Smooth muscle cell (in vitro differentiated cells): Measurements from ENCODE around the gene NR2C2. TPM values are rescaled to one million over a fixed set of nuclear protein-coding genes. Genes with fewer than 3 reads are reported as not detected.
A peak's percentile ranks its signal among the peaks of the same experiment; 100 is the strongest.

Source experiments
- DNase-seq: peaks from one replicate; lab custom pipeline; 2025; ENCODE audit not compliant: unreplicated experiment; lab: John Stamatoyannopoulos, UW
- H2AFZ ChIP-seq: fragments of 200-600 bp; sonication (generic); 2 replicates; pipeline ENCODE4 v1.6.0; 2016; ENCODE audit warnings: antibody characterized with exemption, low read depth, mild to moderate bottlenecking
- H3F3A ChIP-seq: fragments of 200-600 bp; sonication (generic); 2 replicates; pipeline ENCODE4 v1.6.0; 2017; ENCODE audit warnings: antibody characterized with exemption, low read depth
- H3K27ac ChIP-seq: fragments of 200-600 bp; sonication (generic); 2 replicates; pipeline ENCODE4 v1.5.1; 2016; ENCODE audit warnings: low read depth, mild to moderate bottlenecking
- H3K27me3 ChIP-seq: fragments of 200-600 bp; sonication (generic); 2 replicates; pipeline ENCODE4 v1.6.1; 2016; ENCODE audit warnings: low read depth, mild to moderate bottlenecking
- H3K36me3 ChIP-seq: fragments of 200-600 bp; sonication (generic); 2 replicates; pipeline ENCODE4 v1.5.1; 2016; ENCODE audit warnings: low read depth
- H3K4me1 ChIP-seq: fragments of 200-600 bp; sonication (generic); 2 replicates; pipeline ENCODE4 v1.5.1; 2016; ENCODE audit warnings: low read depth
- H3K4me2 ChIP-seq: fragments of 200-600 bp; sonication (generic); 2 replicates; pipeline ENCODE4 v1.6.0; 2016; ENCODE audit warnings: mild to moderate bottlenecking
- H3K4me3 ChIP-seq: fragments of 200-600 bp; sonication (generic); 2 replicates; pipeline ENCODE4 v1.5.1; 2016; ENCODE audit warnings: mild to moderate bottlenecking
- H3K79me2 ChIP-seq: fragments of 200-600 bp; sonication (generic); 2 replicates; pipeline ENCODE4 v1.6.0; 2016; ENCODE audit warnings: low read depth, mild to moderate bottlenecking
- H3K9ac ChIP-seq: fragments of 200-600 bp; sonication (generic); 2 replicates; pipeline ENCODE4 v1.6.0; 2016; ENCODE audit warnings: low read depth
- H3K9me3 ChIP-seq: fragments of 200-600 bp; sonication (generic); replicated peaks from 2 replicates; pipeline ENCODE4 v1.5.1; 2016; ENCODE audit warnings: low read depth
- H4K20me1 ChIP-seq: fragments of 200-600 bp; sonication (generic); 2 replicates; pipeline ENCODE4 v1.6.0; 2016; ENCODE audit warnings: low read depth
- CTCF ChIP-seq: fragments of 200-600 bp; sonication (generic); IDR thresholded peaks from 2 replicates; pipeline ENCODE4 v1.5.1; 2017; ENCODE audit warnings: borderline replicate concordance, mild to moderate bottlenecking, antibody characterized with exemption; ENCODE audit not compliant: insufficient read depth, poor library complexity, severe bottlenecking
- WGBS: methylation state at CpG from one replicate; pipeline ENCODE4 v1.1.7; 2016; ENCODE audit warnings: low lambda C conversion rate; 5-methylcytosine and 5-hydroxymethylcytosine counted together
- polyA plus RNA-seq: library from polyadenylated mRNA; unstranded; fragments of >200 nt; fragmentation: Nextera tagmentation; extraction: Ambion mirVana; gene quantifications from 2 replicates; pipeline ENCODE4 v1.2.1, GENCODE V29; 2016
- total RNA-seq: library from RNA; depleted of rRNA; stranded (reverse); fragments of >200 nt; gene quantifications from 2 replicates; pipeline ENCODE4 v1.2.3, GENCODE V29; 2014

The NR2C2 gene
- 28.5 and 28.7 TPM in 2 replicates for total RNA-seq
- polyA plus RNA-seq: 11.6 and 11.7 TPM in 2 replicates

DNA sequence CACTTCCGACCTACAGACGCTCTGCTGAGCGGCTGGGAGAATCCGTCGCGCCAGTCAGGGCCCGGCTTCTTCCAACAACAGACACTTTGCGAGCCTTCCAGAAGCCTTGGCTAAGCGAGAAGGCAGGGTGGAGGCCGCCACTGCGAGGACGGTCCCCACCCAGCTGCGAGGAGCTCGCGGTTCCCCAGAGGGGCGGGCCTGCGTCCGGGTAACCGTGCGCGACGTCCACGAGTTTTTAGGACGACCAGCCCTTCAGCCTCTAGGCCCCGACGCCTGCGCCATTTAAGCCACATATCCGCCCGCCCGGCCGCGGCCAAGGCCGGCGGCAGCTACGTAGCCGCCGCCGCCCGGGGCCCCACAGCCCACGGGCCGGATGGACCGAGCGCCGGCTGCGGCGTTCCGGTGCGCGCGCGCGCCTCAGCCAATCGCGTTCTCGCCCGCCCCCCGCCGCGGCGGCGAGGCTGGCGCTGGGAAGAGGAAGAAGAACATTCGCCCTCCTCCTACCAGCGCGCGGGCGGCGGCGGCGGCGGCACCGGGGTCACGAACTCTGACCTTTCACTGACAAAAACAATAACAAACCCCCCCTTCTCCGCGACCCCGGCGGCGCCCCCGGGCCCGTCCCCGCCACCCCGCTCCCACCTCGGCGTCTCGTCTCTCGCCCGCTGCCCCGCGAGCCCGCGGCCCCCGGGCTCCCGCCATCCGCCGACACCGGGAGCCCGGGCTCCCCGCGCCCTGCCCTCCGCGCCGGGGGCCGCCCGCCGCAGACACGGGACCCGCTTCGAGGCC, at the start of gene NR2C2:
Gene NR2C2, plus strand, starts transcription at position 484 of the 786 bp plus-strand sequence. CDS start 56,332 bp downstream, outside the sequence.
- Histone ChIP-seq H3K4me1 (peaks cover 23% of the 10 kb centered on the region), H3K27me3 (no peaks in the 10 kb centered on the region), H3K36me3 (no peaks in the 10 kb centered on the region), H4K20me1 (peaks cover 57% of the 10 kb centered on the region), H3K9ac (peak within 1 kb of the TSS; percentile 95), H3K79me2 (peaks cover 77% of the 10 kb centered on the region), H3F3A (peaks cover 6% of the 10 kb centered on the region), H3K4me3 (peak within 1 kb of the TSS; percentile 84), H3K27ac (peak within 1 kb of the TSS; percentile 97), H2AFZ (peak within 1 kb of the TSS; percentile 89), H3K9me3 (no peaks in the 10 kb centered on the region), H3K4me2 (peak within 1 kb of the TSS; percentile 93)
- TF ChIP-seq CTCF: no peak
- DNase-seq: peak; percentile 53
- WGBS: under 1% methylated on average over 89 of the region's 108 CpGs

DNA sequence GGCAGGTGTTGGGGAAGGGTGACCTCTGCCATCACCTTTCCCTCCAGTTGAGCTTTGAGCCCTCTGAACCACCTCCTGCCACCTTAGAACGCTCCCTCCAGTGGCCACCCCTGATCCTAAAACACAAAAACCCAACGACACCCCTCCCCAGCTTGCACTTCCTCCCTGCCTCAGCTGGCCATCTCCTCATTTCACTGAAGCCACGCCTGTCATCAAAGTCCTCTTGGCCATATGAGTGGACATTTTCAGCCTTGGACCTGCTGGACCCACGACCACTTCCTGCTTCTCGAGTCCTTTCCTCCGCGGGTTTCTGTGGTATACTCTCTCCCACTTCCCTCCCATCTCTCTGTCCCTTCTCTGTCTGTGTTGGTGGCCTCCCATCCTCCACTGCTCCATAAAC, 48.5 kb upstream of the NR2C2 start:
- no peaks in the 10 kb centered on the region for H3K36me3 ChIP-seq
- H3K27me3 ChIP-seq: peaks cover 3% of the 10 kb centered on the region
- 76% methylated on average over 7 of the region's 7 CpGs for WGBS
- no peak overlapping the region for H3K4me3 ChIP-seq
- no peak overlapping the region for H3K27ac ChIP-seq
- no peaks in the 10 kb centered on the region for H3K79me2 ChIP-seq
- TF ChIP-seq CTCF: no peak
- no peak for DNase-seq
- H3K4me1 ChIP-seq: no peaks in the 10 kb centered on the region
- no peaks in the 10 kb centered on the region for H3K9me3 ChIP-seq
- H2AFZ ChIP-seq: no peak overlapping the region
- H3K4me2 ChIP-seq: no peak overlapping the region
- no peak overlapping the region for H3K9ac ChIP-seq
- no peaks in the 10 kb centered on the region for H4K20me1 ChIP-seq
- no peaks in the 10 kb centered on the region for H3F3A ChIP-seq

DNA sequence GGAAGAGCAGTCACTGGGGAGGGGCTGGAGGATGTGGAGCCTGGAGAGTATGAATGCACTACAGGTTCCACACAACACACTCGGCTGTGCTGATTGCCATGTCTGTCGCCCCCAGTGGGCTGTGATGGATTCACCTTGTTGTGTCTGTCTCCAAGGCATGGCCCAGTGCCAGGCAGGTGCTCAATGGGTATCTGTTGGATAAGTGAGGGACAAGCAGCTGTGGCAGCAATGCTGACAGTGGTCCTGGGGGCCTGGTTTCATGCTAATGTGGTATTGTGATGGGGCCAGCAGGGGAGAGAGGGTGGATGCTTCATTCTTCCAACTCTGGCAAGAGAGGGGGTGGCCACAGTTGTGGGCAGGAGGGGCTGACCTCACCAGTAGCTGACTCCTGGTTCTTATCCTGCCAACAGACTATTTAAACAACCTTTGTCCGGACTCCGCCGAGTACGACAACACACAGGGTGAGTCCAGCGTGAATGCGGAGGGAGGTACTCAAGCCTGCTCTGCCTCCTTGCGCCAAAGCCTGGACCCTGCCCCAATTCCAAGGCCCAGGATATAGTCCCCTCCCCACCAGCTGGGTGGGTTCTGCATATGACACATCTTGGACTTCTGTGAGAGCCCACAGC, 47.3 kb upstream of the NR2C2 start:
- no peaks in the 10 kb centered on the region for H4K20me1 ChIP-seq

More for the DNA sequence above, 47.3 kb upstream of the NR2C2 start:
- H3K9ac ChIP-seq: no peak overlapping the region
- H3K4me3 ChIP-seq: no peak overlapping the region
- no peak for TF ChIP-seq CTCF
- H3F3A ChIP-seq: no peaks in the 10 kb centered on the region
- DNase-seq: no peak
- WGBS: 85% methylated on average over 9 of the region's 9 CpGs
- H3K27ac ChIP-seq: no peak overlapping the region
- H3K4me2 ChIP-seq: no peak overlapping the region
- H3K36me3 ChIP-seq: no peaks in the 10 kb centered on the region
- H2AFZ ChIP-seq: no peak overlapping the region
- no peaks in the 10 kb centered on the region for H3K4me1 ChIP-seq
- H3K27me3 ChIP-seq: peaks cover 3% of the 10 kb centered on the region
- no peaks in the 10 kb centered on the region for H3K9me3 ChIP-seq
- H3K79me2 ChIP-seq: no peaks in the 10 kb centered on the region
